RPMI7951 (cell line): ENCODE measurements around the gene IGSF21. TPM values are rescaled to one million over a fixed set of nuclear protein-coding genes. Genes with fewer than 3 reads are reported as not detected.

Source experiments
- DNase-seq: peaks from one replicate; pipeline ENCODE4 v3.0.0-alpha.2; 2012; ENCODE audit warnings: low read depth
- total RNA-seq: library from RNA; depleted of rRNA; stranded (reverse); fragments of >200 nt; shearing (Covaris generic); gene quantifications from 2 replicates; pipeline ENCODE4 v1.2.3, GENCODE V29; 2014

IGSF21 gene
- total RNA-seq, 1 experiment from 2014 or later, result not detected

DNA sequence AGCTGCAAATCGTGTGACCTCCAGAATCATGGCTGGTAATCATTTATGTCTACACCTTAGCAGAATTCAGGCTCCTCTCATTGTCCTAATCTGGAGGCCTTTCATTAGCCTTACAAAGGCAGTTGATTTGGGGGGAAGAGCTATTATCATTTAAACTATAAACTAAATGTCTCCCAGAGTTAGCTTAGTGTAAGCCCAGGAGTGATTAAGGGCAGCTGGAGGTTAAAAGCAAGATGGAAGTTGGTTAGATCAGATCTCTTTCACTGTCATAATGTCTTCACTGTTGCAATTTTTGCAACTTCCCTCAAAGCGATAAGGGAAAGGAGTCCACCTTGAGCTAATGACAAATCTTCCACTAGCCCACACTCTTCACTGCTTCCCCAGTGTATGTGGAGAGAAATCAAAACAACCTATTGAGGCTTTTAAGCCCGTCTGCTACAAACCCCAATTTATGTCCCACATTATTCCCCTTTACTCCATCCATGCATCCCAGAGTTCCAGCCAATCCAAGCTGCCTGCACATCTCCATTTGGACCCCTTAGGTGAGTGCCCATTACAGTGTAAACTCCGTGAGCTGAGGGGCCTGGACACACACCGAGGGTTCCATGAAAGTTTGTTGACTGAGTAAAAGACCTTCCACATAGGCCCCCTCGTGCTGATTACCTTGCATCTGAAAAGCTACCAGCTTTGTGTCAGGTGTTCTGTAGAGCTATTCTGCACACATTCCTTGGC, 311.7 kb downstream of the IGSF21 start:
- no peak for DNase-seq

DNA sequence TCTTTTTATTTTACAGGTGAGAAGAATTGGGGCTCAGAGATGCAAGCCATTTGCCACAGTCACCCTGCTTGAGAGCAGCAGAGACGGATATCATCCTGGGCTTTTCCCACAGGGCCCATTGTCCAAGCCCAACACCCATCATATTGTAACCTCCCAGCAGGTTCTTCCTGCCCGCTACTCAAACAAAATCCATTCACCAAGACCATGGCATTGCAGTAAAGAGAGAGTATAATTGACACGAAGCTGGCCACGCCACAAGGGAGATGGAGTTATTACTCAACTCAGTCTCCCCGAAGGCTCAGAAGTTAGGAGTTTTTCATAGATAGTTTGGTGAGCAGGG, 312.2 kb downstream of the IGSF21 start:
- DNase-seq, result no peak

DNA sequence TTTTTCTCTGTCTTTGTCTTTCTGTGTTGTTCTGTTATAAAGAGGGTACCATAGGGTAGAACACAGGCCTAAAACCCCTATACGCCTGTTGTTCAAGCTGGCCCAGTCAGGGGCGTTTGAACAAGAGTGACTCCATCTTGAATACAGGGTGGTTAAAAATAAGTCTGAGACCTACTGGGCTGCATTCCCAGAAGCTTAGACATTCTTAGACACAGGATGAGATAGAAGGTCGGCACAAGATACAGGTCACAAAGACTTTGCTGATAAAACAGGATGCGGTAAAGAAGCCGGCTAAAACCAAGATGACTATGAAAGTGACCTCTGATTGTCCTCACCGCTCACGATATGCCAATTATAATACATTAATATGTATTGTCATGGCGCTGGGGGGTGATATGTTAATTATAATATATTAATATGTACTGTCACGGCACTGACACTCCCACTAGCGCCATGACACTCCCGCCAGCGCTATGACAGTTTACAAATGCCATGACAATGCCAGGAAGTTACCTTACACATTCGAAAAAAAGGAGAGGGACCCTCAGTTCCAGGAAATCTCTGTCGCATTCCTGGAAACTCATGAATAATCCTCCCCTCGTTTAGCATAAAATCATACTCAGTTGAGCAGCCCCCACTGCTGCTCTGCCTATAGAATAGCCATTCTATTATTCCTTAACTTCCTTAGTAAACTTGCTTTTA, 314.6 kb downstream of the IGSF21 start:
- no peak for DNase-seq

DNA sequence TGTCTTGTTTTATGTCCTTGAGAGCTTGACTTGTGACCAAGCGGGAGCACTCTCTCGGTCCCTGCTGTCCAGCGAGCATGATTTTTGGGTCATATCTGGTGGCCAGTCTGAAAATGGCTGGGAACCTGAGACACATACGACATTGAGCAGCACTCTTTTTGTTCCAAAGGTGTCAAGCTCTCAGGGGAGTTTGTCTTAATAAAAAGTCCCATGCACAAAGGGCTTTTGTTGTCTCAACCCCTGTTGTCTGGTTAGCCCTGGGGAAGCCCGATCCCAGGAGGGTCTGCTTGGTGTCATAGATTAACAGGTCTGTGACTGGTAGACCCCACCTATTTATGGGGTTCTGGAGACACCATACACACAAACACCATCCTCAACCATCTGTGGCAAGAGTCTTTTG, 315.4 kb downstream of the IGSF21 start:
- DNase-seq, result no peak

DNA sequence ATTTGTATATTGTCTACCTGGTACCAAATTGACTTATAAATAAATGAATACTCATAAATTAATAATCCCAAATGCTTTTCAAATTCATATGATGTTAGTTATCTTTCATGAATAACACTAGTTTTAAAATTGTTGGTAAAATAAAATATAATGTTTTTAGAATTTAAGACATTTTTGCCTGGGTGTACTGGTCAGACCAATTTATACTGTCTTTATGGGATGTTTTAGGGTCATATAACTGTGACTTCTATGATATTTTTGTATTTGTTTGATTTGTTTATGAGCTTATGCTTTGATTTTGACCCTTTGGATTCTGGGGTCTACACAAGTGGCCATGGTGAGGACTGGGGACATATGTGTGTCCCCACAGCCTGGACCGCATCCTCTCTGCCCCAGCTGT, 319.0 kb downstream of the IGSF21 start:
- DNase-seq, result no peak
